Measurements from ENCODE around the gene ME1. TPM values are rescaled to one million over a fixed set of nuclear protein-coding genes. Genes with fewer than 3 reads are reported as not detected.

The ME1 gene
- total RNA-seq, 1 experiment from 2014 or later, result 7.8 TPM

- Mint-ChIP-seq H3K36me3 (ENCODE audit: insufficient read depth in 1 of 3, low read depth in 3 of 3) (no peaks in the 10 kb centered on the region), H3K4me1 (peaks cover 14 to 17% of the 10 kb centered on the region in 2 experiments), H3K27me3 (ENCODE audit: low read depth) (peaks cover 4% of the 10 kb centered on the region; the same call in 1 of the 2 replicates), H3K4me3 (no peak overlapping the region), H3K27ac (no peak overlapping the region), H3K9me3 (no peaks in the 10 kb centered on the region; a peak in 1 of 5 replicates)
- Histone ChIP-seq H4K8ac (replicated peaks; ENCODE audit: insufficient read length, low read depth, low read length) (no peak overlapping the region), H3K23ac (ENCODE audit: insufficient read length, low read depth, low read length) (no peak overlapping the region), H3K27me3 (ENCODE audit: insufficient read depth, low read length) (no peaks in the 10 kb centered on the region), H3T11ph (ENCODE audit: low read length) (no peak overlapping the region), H3K27ac (ENCODE audit: insufficient read length, low read depth, low read length) (no peak overlapping the region), H2BK20ac (ENCODE audit: low read depth, low read length, poor library complexity, severe bottlenecking) (no peak overlapping the region), H2BK5ac (ENCODE audit: insufficient read length, low read length) (no peak overlapping the region), H2BK12ac (ENCODE audit: insufficient read length, low read depth, low read length) (no peak overlapping the region), H3K9me3 (ENCODE audit: control insufficient read depth, low read depth, low read length) (no peaks in the 10 kb centered on the region), H3K4me1 (ENCODE audit: insufficient read depth, low read length) (no peaks in the 10 kb centered on the region), H3K79me1 (ENCODE audit: insufficient read depth, low read depth, low read length, poor library complexity, severe bottlenecking) (no peaks in the 10 kb centered on the region), H3K4ac (ENCODE audit: low read depth, low read length) (no peak overlapping the region), H2AFZ (ENCODE audit: low read length) (no peak overlapping the region), H3K79me2 (ENCODE audit: insufficient read depth, low read length) (no peaks in the 10 kb centered on the region), H3K18ac (ENCODE audit: insufficient read length, low read depth, low read length) (no peak overlapping the region), H4K20me1 (ENCODE audit: control insufficient read depth, insufficient read depth, insufficient read length) (no peaks in the 10 kb centered on the region), H2BK120ac (ENCODE audit: low read depth, low read length, poor library complexity, severe bottlenecking) (no peak overlapping the region), H3K56ac (ENCODE audit: insufficient read length, low read depth, low read length) (no peak overlapping the region), H3K4me2 (ENCODE audit: insufficient read depth, insufficient read length, low read length) (no peak overlapping the region), H3K9ac (ENCODE audit: extremely low read depth, insufficient read length, low read length) (no peak overlapping the region), H4K91ac (ENCODE audit: insufficient read length, low read depth, low read length) (no peak overlapping the region), H2AK5ac (ENCODE audit: insufficient read length, low read length) (no peak overlapping the region), H2BK15ac (ENCODE audit: low read depth, low read length) (no peak overlapping the region), H3K14ac (ENCODE audit: insufficient read depth, low read length) (no peak overlapping the region), H4K5ac (ENCODE audit: insufficient read length, low read depth, low read length) (no peak overlapping the region), H3K23me2 (ENCODE audit: insufficient read length, low read depth, low read length, poor library complexity, severe bottlenecking) (peaks cover 4% of the 10 kb centered on the region)
- no peak for TF ChIP-seq CTCF (conservative IDR thresholded peaks at IDR 0.05)
- no peak for DNase-seq
Measured at GRCh38 chr6:83433177-83433576, 2.3 kb upstream of the ME1 start.
